HCT116 (cell line): Measurements from ENCODE around the gene LAMB4. TPM values are rescaled to one million over a fixed set of nuclear protein-coding genes. Genes with fewer than 3 reads are reported as not detected.

Source experiments
- ATAC-seq: fragments of 200-7000 bp; cut with Tn5 transposase; 2 replicates; pipeline ENCODE4 v1.9.1; 2020; ENCODE audit warnings: mild to moderate bottlenecking, moderate library complexity
- BruUV-seq: library from RNA; stranded (reverse); fragments of 400-500 nt; replicated peaks from 2 replicates; lab custom pipeline; 2021; lab: Mats Ljungman, UMichigan
- CTCF ChIA-PET: fragments of 300-600 bp; sonication (Branson Sonifier 250); formaldehyde crosslinking; loops from one replicate; lab custom pipeline; 2021; ENCODE audit warnings: antibody characterized with exemption; lab: Charles Lee
- POLR2A ChIA-PET: fragments of 300-600, 350-600 bp; sonication (Branson Sonifier 250); formaldehyde crosslinking; loops from one replicate; lab custom pipeline; 2021; ENCODE audit warnings: antibody characterized with exemption; lab: Charles Lee
- RAD21 ChIA-PET, 2 experiments: fragments of 300-600 bp; sonication (Branson Sonifier 250); formaldehyde crosslinking; loops; one replicate each; lab custom pipeline; 2023; ENCODE audit warnings: low total read pairs in 2 of 2; ENCODE audit not compliant: uncharacterized antibody in 2 of 2, unreplicated experiment in 2 of 2, low non-redundant PET in 1 of 2; lab: Charles Lee
- DNase-seq: peaks from one replicate; pipeline ENCODE4 v3.0.0-alpha.2; 2010; ENCODE audit warnings: low read depth, low spot score
- H2AFZ ChIP-seq: fragments of 200-600 bp; shearing (Covaris generic), sonication (generic); 2 replicates; pipeline ENCODE4 v1.6.1; 2017; ENCODE audit warnings: low read depth, mixed run types, mixed read lengths, antibody characterized with exemption, low read length; ENCODE audit not compliant: poor library complexity, severe bottlenecking
- H3K27ac ChIP-seq: 2 replicates; pipeline ENCODE4 v1.5.1; 2012; ENCODE audit warnings: low read depth, low read length
- H3K27me3 ChIP-seq: fragments of 200-600 bp; sonication (generic); 2 replicates; pipeline ENCODE4 v1.6.1; 2016; ENCODE audit warnings: mixed run types, low read length, mixed read lengths; ENCODE audit not compliant: insufficient read depth
- H3K36me3 ChIP-seq, 2 experiments: fragments of 200-500 bp in 1 of 2; fragments of 200-600 bp in 1 of 2; sonication (Bioruptor generic) in 1 of 2; sonication (generic) in 1 of 2; 2 replicates each; pipeline versions ENCODE4 v1.5.1 to v1.6.1; 2014 to 2016; ENCODE audit warnings: low read length in 2 of 2, inconsistent platforms in 1 of 2, mixed read lengths in 1 of 2, mixed run types in 1 of 2; ENCODE audit not compliant: insufficient read depth in 2 of 2, control insufficient read depth in 1 of 2
- H3K4me1 ChIP-seq, 2 experiments: fragments of 200-600 bp in 1 of 2; sonication (generic) in 1 of 2; 2 replicates each; pipeline versions ENCODE4 v1.5.1 to v1.6.1; 2012 to 2017; ENCODE audit warnings: low read length in 2 of 2, inconsistent platforms in 1 of 2, mild to moderate bottlenecking in 1 of 2, mixed read lengths in 1 of 2, mixed run types in 1 of 2, moderate library complexity in 1 of 2; ENCODE audit not compliant: insufficient read depth in 2 of 2, control insufficient read depth in 1 of 2
- H3K4me2 ChIP-seq: fragments of 200-600 bp; sonication (generic); 2 replicates; pipeline ENCODE4 v1.6.1; 2017; ENCODE audit warnings: mixed run types, low read length, mixed read lengths
- H3K4me3 ChIP-seq, 2 experiments: fragments of 200-600 bp in 1 of 2; sonication (generic) in 1 of 2; replicated peaks in 1 of 2; 2 replicates each; pipeline ENCODE4 v1.5.1; 2011 to 2016; ENCODE audit warnings: low read length in 2 of 2, control low read depth in 1 of 2, low read depth in 1 of 2, mild to moderate bottlenecking in 1 of 2, mixed read lengths in 1 of 2, mixed run types in 1 of 2
- H3K79me2 ChIP-seq: fragments of 200-600 bp; sonication (generic); 2 replicates; pipeline ENCODE4 v1.6.1; 2017; ENCODE audit warnings: mild to moderate bottlenecking, mixed run types, low read length, moderate library complexity, mixed read lengths; ENCODE audit not compliant: insufficient read depth
- H3K9ac ChIP-seq: fragments of 200-600 bp; sonication (generic); 2 replicates; pipeline ENCODE4 v1.6.1; 2016; ENCODE audit warnings: low read length, mixed read lengths
- H3K9me2 ChIP-seq: fragments of 200-600 bp; sonication (generic), shearing (Covaris generic); 2 replicates; pipeline ENCODE4 v1.6.1; 2017; ENCODE audit warnings: mixed run types, mild to moderate bottlenecking, moderate library complexity; ENCODE audit not compliant: insufficient read depth
- H3K9me3 ChIP-seq, 2 experiments: fragments of 200-500 bp in 1 of 2; fragments of 200-600 bp in 1 of 2; sonication (Bioruptor generic) in 1 of 2; sonication (generic) in 1 of 2; 2 replicates each; pipeline ENCODE4 v1.6.1; 2014 to 2017; ENCODE audit warnings: low read length in 2 of 2, mixed read lengths in 2 of 2, inconsistent platforms in 1 of 2, low read depth in 1 of 2, mild to moderate bottlenecking in 1 of 2, mixed run types in 1 of 2, moderate library complexity in 1 of 2; ENCODE audit not compliant: control insufficient read depth in 1 of 2, insufficient read depth in 1 of 2
- H4K20me1 ChIP-seq: fragments of 200-600 bp; sonication (generic), shearing (Covaris generic); 2 replicates; pipeline ENCODE4 v1.6.1; 2017; ENCODE audit warnings: mixed run types, mild to moderate bottlenecking, moderate library complexity; ENCODE audit not compliant: insufficient read depth
- ELF1 ChIP-seq: IDR thresholded peaks from 2 replicates; pipeline ENCODE4 v1.6.1; 2012; ENCODE audit warnings: low read depth, borderline replicate concordance
- EZH2 ChIP-seq: fragments of 200-600 bp; sonication (generic); IDR thresholded peaks from 2 replicates; pipeline ENCODE4 v1.6.1; 2017; ENCODE audit warnings: antibody characterized with exemption, mixed run types
- EZH2phosphoT487 ChIP-seq: fragments of 200-600 bp; IDR thresholded peaks from 2 replicates; pipeline ENCODE4 v1.6.1; 2018; ENCODE audit warnings: antibody characterized with exemption, borderline replicate concordance
- JUND ChIP-seq: IDR thresholded peaks from 2 replicates; pipeline ENCODE4 v1.6.1; 2012
- POLR2AphosphoS5 ChIP-seq: IDR thresholded peaks from 2 replicates; pipeline ENCODE4 v1.6.1; 2011; ENCODE audit warnings: mild to moderate bottlenecking, low read depth, low read length, moderate library complexity
- RAD21 ChIP-seq: IDR thresholded peaks from 2 replicates; pipeline ENCODE4 v1.6.1; 2012; ENCODE audit warnings: low read depth, mild to moderate bottlenecking
- SRF ChIP-seq: IDR thresholded peaks from 2 replicates; pipeline ENCODE4 v1.6.1; 2012; ENCODE audit warnings: low read depth
- TCF7L2 ChIP-seq: IDR thresholded peaks from 2 replicates; pipeline ENCODE4 v1.7.0; 2011; ENCODE audit warnings: borderline replicate concordance, inconsistent platforms; ENCODE audit not compliant: insufficient read depth, insufficient read length; ENCODE audit errors: extremely low read depth
- intact Hi-C: fragments of 100-400 bp; cut with micrococcal nuclease; formaldehyde crosslinking; loops from 2 replicates; pipeline ENCODE4 v1.10.0; 2022
- total RNA-seq: library from RNA; stranded (reverse); gene quantifications from one replicate; pipeline ENCODE4 v1.2.1, GENCODE V29; 2021; ENCODE audit not compliant: unreplicated experiment
- TF ChIP-seq, protein P1 (sequence below), 3 experiments: fragments of 200-600 bp in 1 of 3; sonication (generic) in 1 of 3; IDR thresholded peaks in 2 of 3; conservative IDR thresholded peaks in 1 of 3; 2 replicates each; pipeline ENCODE4 v1.5.1; 2012 to 2017; ENCODE audit warnings: low read depth in 2 of 3, low read length in 2 of 3, antibody characterized with exemption in 1 of 3, borderline replicate concordance in 1 of 3, control low read depth in 1 of 3, mild to moderate bottlenecking in 1 of 3, mixed read lengths in 1 of 3, mixed run types in 1 of 3, moderate library complexity in 1 of 3; ENCODE audit not compliant: insufficient read depth in 1 of 3
- TF ChIP-seq, protein P2 (sequence below): IDR thresholded peaks from 2 replicates; pipeline ENCODE4 v1.6.1; 2012
- TF ChIP-seq, protein P3 (sequence below): IDR thresholded peaks from 2 replicates; pipeline ENCODE4 v1.6.1; 2012

Gene LAMB4
- total RNA-seq, 1 experiment from 2014 or later: not detected

DNA sequence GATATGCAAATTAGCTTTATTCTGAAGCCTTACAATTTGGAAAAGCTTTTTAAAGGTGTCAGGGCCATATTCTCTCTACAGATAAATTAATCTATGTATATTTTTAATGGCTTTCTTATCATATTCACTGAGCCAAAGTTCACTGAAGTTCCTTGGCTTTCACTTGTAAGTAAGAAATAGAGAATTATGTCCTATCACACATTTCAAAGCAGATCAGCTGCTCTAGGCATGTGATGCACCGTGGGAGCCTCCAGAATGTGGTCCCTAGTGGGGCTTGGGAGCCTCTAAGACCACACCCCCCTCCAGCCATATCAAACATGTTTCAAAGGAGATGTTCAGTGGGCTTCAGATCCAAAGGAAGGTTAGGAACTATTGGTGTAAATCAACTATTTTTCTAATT is 51.5 kb downstream of the LAMB4 start:
- ATAC-seq: no peak
- CTCF ChIA-PET: no interaction called here

More for the DNA sequence above, 51.5 kb downstream of the LAMB4 start:
- DNase-seq: no peak
- Histone ChIP-seq H3K9me2 (no peaks in the 10 kb centered on the region), H3K4me2 (no peak overlapping the region), H3K4me1 (no peaks in the 10 kb centered on the region), H3K27ac (no peak overlapping the region)
- TF ChIP-seq, protein P1, sequence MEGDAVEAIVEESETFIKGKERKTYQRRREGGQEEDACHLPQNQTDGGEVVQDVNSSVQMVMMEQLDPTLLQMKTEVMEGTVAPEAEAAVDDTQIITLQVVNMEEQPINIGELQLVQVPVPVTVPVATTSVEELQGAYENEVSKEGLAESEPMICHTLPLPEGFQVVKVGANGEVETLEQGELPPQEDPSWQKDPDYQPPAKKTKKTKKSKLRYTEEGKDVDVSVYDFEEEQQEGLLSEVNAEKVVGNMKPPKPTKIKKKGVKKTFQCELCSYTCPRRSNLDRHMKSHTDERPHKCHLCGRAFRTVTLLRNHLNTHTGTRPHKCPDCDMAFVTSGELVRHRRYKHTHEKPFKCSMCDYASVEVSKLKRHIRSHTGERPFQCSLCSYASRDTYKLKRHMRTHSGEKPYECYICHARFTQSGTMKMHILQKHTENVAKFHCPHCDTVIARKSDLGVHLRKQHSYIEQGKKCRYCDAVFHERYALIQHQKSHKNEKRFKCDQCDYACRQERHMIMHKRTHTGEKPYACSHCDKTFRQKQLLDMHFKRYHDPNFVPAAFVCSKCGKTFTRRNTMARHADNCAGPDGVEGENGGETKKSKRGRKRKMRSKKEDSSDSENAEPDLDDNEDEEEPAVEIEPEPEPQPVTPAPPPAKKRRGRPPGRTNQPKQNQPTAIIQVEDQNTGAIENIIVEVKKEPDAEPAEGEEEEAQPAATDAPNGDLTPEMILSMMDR (IDR thresholded peaks at IDR 0.05 in 2 of 3, conservative IDR thresholded peaks at IDR 0.05 in 1 of 3; ENCODE audit: borderline replicate concordance in 1 of 3, insufficient read depth in 1 of 3, low read depth in 2 of 3, low read length in 2 of 3): no peak
- no peak for TF ChIP-seq TCF7L2
- TF ChIP-seq, protein P2, sequence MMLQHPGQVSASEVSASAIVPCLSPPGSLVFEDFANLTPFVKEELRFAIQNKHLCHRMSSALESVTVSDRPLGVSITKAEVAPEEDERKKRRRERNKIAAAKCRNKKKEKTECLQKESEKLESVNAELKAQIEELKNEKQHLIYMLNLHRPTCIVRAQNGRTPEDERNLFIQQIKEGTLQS: no peak
- TF ChIP-seq, protein P3, sequence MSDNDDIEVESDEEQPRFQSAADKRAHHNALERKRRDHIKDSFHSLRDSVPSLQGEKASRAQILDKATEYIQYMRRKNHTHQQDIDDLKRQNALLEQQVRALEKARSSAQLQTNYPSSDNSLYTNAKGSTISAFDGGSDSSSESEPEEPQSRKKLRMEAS: no peak
- no peak for TF ChIP-seq EZH2
- TF ChIP-seq RAD21: no peak
- TF ChIP-seq EZH2phosphoT487: no peak
- no peak for TF ChIP-seq POLR2AphosphoS5
- no peak for TF ChIP-seq SRF
- no peak for TF ChIP-seq ELF1
- TF ChIP-seq JUND: no peak
- TF ChIP-seq, all 23 proteins: peak for 0
- BruUV-seq: no TSS peak
- Histone ChIP-seq H3K27me3 (no peaks in the 10 kb centered on the region), H3K4me3 (no peak overlapping the region), H2AFZ (no peak overlapping the region), H3K36me3 (no peaks in the 10 kb centered on the region), H3K79me2 (no peaks in the 10 kb centered on the region), H4K20me1 (no peaks in the 10 kb centered on the region), H3K9me3 (no peaks in the 10 kb centered on the region), H3K9ac (no peak overlapping the region)
- POLR2A ChIA-PET: no interaction called here
- intact Hi-C loops: no loop called here
- RAD21 ChIA-PET: no interaction called here
